Stimulated activated CD4-positive, alpha-beta T cell treated with anti-CD3 and anti-CD28 coated beads, Interleukin-4, amount 100 ng/mL, for 1 hour (primary cell): ENCODE measurements around the gene TTC3.

Experiments used
- DNase-seq: peaks from one replicate; pipeline ENCODE4 v3.0.0-alpha.2; 2020

Gene TTC3

GRCh38 chr21:37153196-37153934 lies 80.3 kb downstream of the TTC3 start:
- DNase-seq, result no peak

- no peak for DNase-seq
Measured at GRCh38 chr21:37153935-37154350, 80.9 kb downstream of the TTC3 start.

- DNase-seq, result no peak
Measured at GRCh38 chr21:37155186-37155585, 82.1 kb downstream of the TTC3 start.

- DNase-seq, result no peak
Measured at GRCh38 chr21:37157938-37158337, 84.9 kb downstream of the TTC3 start.

- no peak for DNase-seq
Measured at GRCh38 chr21:37159053-37159776, 86.2 kb downstream of the TTC3 start.

GRCh38 chr21:37159949-37160348 lies 86.9 kb downstream of the TTC3 start:
- no peak for DNase-seq

- DNase-seq, result no peak
Measured at GRCh38 chr21:37164742-37165141, 91.7 kb downstream of the TTC3 start.

GRCh38 chr21:37165586-37165985 lies 92.5 kb downstream of the TTC3 start:
- no peak for DNase-seq

GRCh38 chr21:37166733-37167132 lies 93.7 kb downstream of the TTC3 start:
- DNase-seq, result no peak

- DNase-seq, result no peak
Measured at GRCh38 chr21:37168666-37169065, 95.6 kb downstream of the TTC3 start.

GRCh38 chr21:37172646-37173045 lies 99.6 kb downstream of the TTC3 start:
- no peak for DNase-seq

GRCh38 chr21:37176716-37177115 lies 103.7 kb downstream of the TTC3 start:
- DNase-seq, result no peak

GRCh38 chr21:37181059-37181458 lies 108.0 kb downstream of the TTC3 start:
- DNase-seq, result no peak

GRCh38 chr21:37182222-37182621 lies 109.2 kb downstream of the TTC3 start:
- no peak for DNase-seq

- DNase-seq, result no peak
Measured at GRCh38 chr21:37183749-37184148, 110.7 kb downstream of the TTC3 start.

- no peak for DNase-seq
Measured at GRCh38 chr21:37184784-37185593, 111.9 kb downstream of the TTC3 start.

GRCh38 chr21:37186983-37187382 lies 113.9 kb downstream of the TTC3 start:
- no peak for DNase-seq

- DNase-seq, result no peak
Measured at GRCh38 chr21:37188825-37189224, 115.8 kb downstream of the TTC3 start.

GRCh38 chr21:37192019-37192418 lies 119.0 kb downstream of the TTC3 start:
- no peak for DNase-seq

- no peak for DNase-seq
Measured at GRCh38 chr21:37193006-37193405, 120.0 kb downstream of the TTC3 start.

- DNase-seq, result no peak
Measured at GRCh38 chr21:37193676-37194075, 120.6 kb downstream of the TTC3 start.

- no peak for DNase-seq
Measured at GRCh38 chr21:37195059-37195458, 122.0 kb downstream of the TTC3 start.

GRCh38 chr21:37195610-37196009 lies 122.6 kb downstream of the TTC3 start:
- DNase-seq, result no peak

GRCh38 chr21:37196847-37197246 lies 123.8 kb downstream of the TTC3 start:
- DNase-seq, result no peak
